ENCODE data around the gene CFAP161.

- TF ChIP-seq, protein P1, sequence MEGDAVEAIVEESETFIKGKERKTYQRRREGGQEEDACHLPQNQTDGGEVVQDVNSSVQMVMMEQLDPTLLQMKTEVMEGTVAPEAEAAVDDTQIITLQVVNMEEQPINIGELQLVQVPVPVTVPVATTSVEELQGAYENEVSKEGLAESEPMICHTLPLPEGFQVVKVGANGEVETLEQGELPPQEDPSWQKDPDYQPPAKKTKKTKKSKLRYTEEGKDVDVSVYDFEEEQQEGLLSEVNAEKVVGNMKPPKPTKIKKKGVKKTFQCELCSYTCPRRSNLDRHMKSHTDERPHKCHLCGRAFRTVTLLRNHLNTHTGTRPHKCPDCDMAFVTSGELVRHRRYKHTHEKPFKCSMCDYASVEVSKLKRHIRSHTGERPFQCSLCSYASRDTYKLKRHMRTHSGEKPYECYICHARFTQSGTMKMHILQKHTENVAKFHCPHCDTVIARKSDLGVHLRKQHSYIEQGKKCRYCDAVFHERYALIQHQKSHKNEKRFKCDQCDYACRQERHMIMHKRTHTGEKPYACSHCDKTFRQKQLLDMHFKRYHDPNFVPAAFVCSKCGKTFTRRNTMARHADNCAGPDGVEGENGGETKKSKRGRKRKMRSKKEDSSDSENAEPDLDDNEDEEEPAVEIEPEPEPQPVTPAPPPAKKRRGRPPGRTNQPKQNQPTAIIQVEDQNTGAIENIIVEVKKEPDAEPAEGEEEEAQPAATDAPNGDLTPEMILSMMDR (IDR thresholded peaks at IDR 0.05), result no peak
- no peak for TF ChIP-seq SIN3A (IDR thresholded peaks at IDR 0.05; ENCODE audit: borderline replicate concordance, insufficient read depth, low read depth, low read length)
- TF ChIP-seq POLR2AphosphoS5 (IDR thresholded peaks at IDR 0.05; ENCODE audit: low read depth, low read length), result no peak
- TF ChIP-seq, protein P2, sequence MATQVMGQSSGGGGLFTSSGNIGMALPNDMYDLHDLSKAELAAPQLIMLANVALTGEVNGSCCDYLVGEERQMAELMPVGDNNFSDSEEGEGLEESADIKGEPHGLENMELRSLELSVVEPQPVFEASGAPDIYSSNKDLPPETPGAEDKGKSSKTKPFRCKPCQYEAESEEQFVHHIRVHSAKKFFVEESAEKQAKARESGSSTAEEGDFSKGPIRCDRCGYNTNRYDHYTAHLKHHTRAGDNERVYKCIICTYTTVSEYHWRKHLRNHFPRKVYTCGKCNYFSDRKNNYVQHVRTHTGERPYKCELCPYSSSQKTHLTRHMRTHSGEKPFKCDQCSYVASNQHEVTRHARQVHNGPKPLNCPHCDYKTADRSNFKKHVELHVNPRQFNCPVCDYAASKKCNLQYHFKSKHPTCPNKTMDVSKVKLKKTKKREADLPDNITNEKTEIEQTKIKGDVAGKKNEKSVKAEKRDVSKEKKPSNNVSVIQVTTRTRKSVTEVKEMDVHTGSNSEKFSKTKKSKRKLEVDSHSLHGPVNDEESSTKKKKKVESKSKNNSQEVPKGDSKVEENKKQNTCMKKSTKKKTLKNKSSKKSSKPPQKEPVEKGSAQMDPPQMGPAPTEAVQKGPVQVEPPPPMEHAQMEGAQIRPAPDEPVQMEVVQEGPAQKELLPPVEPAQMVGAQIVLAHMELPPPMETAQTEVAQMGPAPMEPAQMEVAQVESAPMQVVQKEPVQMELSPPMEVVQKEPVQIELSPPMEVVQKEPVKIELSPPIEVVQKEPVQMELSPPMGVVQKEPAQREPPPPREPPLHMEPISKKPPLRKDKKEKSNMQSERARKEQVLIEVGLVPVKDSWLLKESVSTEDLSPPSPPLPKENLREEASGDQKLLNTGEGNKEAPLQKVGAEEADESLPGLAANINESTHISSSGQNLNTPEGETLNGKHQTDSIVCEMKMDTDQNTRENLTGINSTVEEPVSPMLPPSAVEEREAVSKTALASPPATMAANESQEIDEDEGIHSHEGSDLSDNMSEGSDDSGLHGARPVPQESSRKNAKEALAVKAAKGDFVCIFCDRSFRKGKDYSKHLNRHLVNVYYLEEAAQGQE (IDR thresholded peaks at IDR 0.05; ENCODE audit: insufficient read depth in 1 of 2, low read depth in 2 of 2, low read length in 1 of 2), result no peak
These were observed 47.1 kb downstream of the CFAP161 start for GRCh38 chr15:81181220-81181619.
